Measurements from ENCODE around the gene DGAT2L6.
"Not testable (repeated sequence)": the region's sequence is repeated elsewhere in the genome, so short reads cannot be mapped to it uniquely, and the experiment has no call there.

DNA sequence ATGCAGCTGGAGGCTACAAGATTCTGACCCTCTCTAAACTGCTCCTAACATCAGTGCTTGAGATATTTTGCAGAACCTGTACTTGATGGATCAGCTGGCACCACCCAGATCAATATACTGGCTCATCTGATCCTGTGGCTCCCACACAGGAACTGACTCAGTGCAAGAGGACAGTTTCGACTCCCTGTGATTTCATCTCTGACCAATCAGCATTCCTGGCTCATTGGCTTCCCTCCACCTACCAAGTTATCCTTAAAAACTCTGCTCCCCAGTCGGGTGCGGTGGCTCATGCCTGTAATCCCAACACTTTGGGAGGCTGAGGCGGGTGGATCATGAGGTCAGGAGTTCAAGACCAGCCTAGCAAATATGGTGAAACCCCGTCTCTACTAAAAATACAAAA lies 66.3 kb downstream of the DGAT2L6 start:
- TF ChIP-seq, protein P1, sequence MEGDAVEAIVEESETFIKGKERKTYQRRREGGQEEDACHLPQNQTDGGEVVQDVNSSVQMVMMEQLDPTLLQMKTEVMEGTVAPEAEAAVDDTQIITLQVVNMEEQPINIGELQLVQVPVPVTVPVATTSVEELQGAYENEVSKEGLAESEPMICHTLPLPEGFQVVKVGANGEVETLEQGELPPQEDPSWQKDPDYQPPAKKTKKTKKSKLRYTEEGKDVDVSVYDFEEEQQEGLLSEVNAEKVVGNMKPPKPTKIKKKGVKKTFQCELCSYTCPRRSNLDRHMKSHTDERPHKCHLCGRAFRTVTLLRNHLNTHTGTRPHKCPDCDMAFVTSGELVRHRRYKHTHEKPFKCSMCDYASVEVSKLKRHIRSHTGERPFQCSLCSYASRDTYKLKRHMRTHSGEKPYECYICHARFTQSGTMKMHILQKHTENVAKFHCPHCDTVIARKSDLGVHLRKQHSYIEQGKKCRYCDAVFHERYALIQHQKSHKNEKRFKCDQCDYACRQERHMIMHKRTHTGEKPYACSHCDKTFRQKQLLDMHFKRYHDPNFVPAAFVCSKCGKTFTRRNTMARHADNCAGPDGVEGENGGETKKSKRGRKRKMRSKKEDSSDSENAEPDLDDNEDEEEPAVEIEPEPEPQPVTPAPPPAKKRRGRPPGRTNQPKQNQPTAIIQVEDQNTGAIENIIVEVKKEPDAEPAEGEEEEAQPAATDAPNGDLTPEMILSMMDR (conservative IDR thresholded peaks at IDR 0.05) = not testable (repeated sequence)
- not testable (repeated sequence) for TF ChIP-seq ZFX (IDR thresholded peaks at IDR 0.05)

All from C4-2B (cell line).